ENCODE data around the gene RNU6-9.

GRCh38 chr19:858284-858683 lies 35.0 kb upstream of the RNU6-9 start:
- TF ChIP-seq POLR2A (IDR thresholded peaks at IDR 0.05) = no peak
- TF ChIP-seq, protein P1, sequence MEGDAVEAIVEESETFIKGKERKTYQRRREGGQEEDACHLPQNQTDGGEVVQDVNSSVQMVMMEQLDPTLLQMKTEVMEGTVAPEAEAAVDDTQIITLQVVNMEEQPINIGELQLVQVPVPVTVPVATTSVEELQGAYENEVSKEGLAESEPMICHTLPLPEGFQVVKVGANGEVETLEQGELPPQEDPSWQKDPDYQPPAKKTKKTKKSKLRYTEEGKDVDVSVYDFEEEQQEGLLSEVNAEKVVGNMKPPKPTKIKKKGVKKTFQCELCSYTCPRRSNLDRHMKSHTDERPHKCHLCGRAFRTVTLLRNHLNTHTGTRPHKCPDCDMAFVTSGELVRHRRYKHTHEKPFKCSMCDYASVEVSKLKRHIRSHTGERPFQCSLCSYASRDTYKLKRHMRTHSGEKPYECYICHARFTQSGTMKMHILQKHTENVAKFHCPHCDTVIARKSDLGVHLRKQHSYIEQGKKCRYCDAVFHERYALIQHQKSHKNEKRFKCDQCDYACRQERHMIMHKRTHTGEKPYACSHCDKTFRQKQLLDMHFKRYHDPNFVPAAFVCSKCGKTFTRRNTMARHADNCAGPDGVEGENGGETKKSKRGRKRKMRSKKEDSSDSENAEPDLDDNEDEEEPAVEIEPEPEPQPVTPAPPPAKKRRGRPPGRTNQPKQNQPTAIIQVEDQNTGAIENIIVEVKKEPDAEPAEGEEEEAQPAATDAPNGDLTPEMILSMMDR (IDR thresholded peaks at IDR 0.05) = no peak

Data from uterus (tissue), 2 donors.